IMR-90 (cell line): ENCODE data around the gene BSDC1. TPM values are rescaled to one million over a fixed set of nuclear protein-coding genes. Genes with fewer than 3 reads are reported as not detected.

Experiments used
- ATAC-seq: fragments of 200-7000 bp; cut with Tn5 transposase; 2 replicates; pipeline ENCODE4 v1.9.1; 2020; ENCODE audit warnings: low read depth, mild to moderate bottlenecking, moderate library complexity
- BruUV-seq: library from RNA; stranded (reverse); fragments of 400-500 nt; replicated peaks from 2 replicates; lab custom pipeline; 2021; lab: Mats Ljungman, UMichigan
- CTCF ChIA-PET: fragments of 300-600 bp; formaldehyde crosslinking; extraction: SDS; loops from one replicate; lab custom pipeline; 2021; ENCODE audit warnings: antibody characterized with exemption; lab: Yijun Ruan, JAX
- POLR2A ChIA-PET: fragments of 300-600 bp; sonication (Branson Sonifier 250); formaldehyde crosslinking; loops from one replicate; lab custom pipeline; 2022; ENCODE audit warnings: antibody characterized with exemption; ENCODE audit not compliant: unreplicated experiment; lab: Charles Lee
- DNase-seq: peaks from one replicate; pipeline ENCODE4 v3.0.0; 2013
- H2AFZ ChIP-seq: replicated peaks from 2 replicates; pipeline ENCODE3; 2013; ENCODE audit warnings: low read length, mild to moderate bottlenecking; ENCODE audit not compliant: poor library complexity
- H2AK5ac ChIP-seq: 2 replicates; pipeline ENCODE4 v1.6.1; 2013; ENCODE audit warnings: low read depth, low read length, inconsistent platforms
- H2AK9ac ChIP-seq: replicated peaks from 2 replicates; pipeline ENCODE3; 2013; ENCODE audit warnings: mild to moderate bottlenecking, low read depth, low read length, moderate library complexity; ENCODE audit not compliant: poor library complexity
- H2BK120ac ChIP-seq: 2 replicates; pipeline ENCODE4 v1.6.1; 2013; ENCODE audit warnings: low read depth, low read length, inconsistent platforms
- H2BK15ac ChIP-seq: 3 replicates; pipeline ENCODE4 v1.6.1; 2013; ENCODE audit warnings: low read depth, low read length, inconsistent platforms
- H2BK20ac ChIP-seq: 2 replicates; pipeline ENCODE4 v1.6.1; 2013; ENCODE audit warnings: low read depth, mild to moderate bottlenecking, inconsistent platforms, low read length, moderate library complexity
- H2BK5ac ChIP-seq: 2 replicates; pipeline ENCODE4 v1.6.1; 2013; ENCODE audit warnings: mild to moderate bottlenecking, low read depth, low read length, inconsistent platforms; ENCODE audit not compliant: poor library complexity, severe bottlenecking
- H3K14ac ChIP-seq: replicated peaks from 2 replicates; pipeline ENCODE4 v1.6.1; 2013; ENCODE audit warnings: low read depth, low read length, inconsistent platforms
- H3K18ac ChIP-seq: 2 replicates; pipeline ENCODE4 v1.6.1; 2013; ENCODE audit warnings: low read depth, low read length, control low read depth
- H3K23ac ChIP-seq: 2 replicates; pipeline ENCODE4 v1.6.1; 2013; ENCODE audit warnings: low read depth, low read length, inconsistent platforms
- H3K27ac ChIP-seq: 2 replicates; pipeline ENCODE4 v1.5.1; 2013; ENCODE audit warnings: mild to moderate bottlenecking, control low read depth, low read length; ENCODE audit not compliant: insufficient read depth
- H3K27me3 ChIP-seq: 2 replicates; pipeline ENCODE4 v1.6.1; 2013; ENCODE audit warnings: low read length; ENCODE audit not compliant: control insufficient read depth, insufficient read depth
- H3K36me3 ChIP-seq: 2 replicates; pipeline ENCODE4 v1.6.1; 2013; ENCODE audit warnings: low read length, mixed read lengths; ENCODE audit not compliant: control insufficient read depth, insufficient read depth
- H3K4ac ChIP-seq: 2 replicates; pipeline ENCODE4 v1.6.1; 2013; ENCODE audit warnings: low read depth, low read length, inconsistent platforms
- H3K4me1 ChIP-seq: 2 replicates; pipeline ENCODE4 v1.6.1; 2013; ENCODE audit warnings: low read length, mixed read lengths; ENCODE audit not compliant: control insufficient read depth, insufficient read depth
- H3K4me2 ChIP-seq: 2 replicates; pipeline ENCODE4 v1.6.1; 2013; ENCODE audit warnings: low read depth, mild to moderate bottlenecking, control low read depth, low read length, moderate library complexity
- H3K4me3 ChIP-seq: 2 replicates; pipeline ENCODE4 v1.5.1; 2013; ENCODE audit warnings: low read depth, mild to moderate bottlenecking, control low read depth, low read length, moderate library complexity; ENCODE audit not compliant: insufficient read depth
- H3K56ac ChIP-seq: 2 replicates; pipeline ENCODE4 v1.6.1; 2013; ENCODE audit warnings: low read length, inconsistent platforms; ENCODE audit not compliant: insufficient read depth; ENCODE audit errors: extremely low read depth
- H3K79me1 ChIP-seq, 2 experiments: 2 replicates each; pipeline ENCODE4 v1.6.1; 2013; ENCODE audit warnings: low read length in 2 of 2, inconsistent platforms in 1 of 2, low read depth in 1 of 2
- H3K9ac ChIP-seq: 2 replicates; pipeline ENCODE4 v1.6.1; 2013; ENCODE audit warnings: low read depth, low read length, control low read depth
- H3K9me1 ChIP-seq: 2 replicates; pipeline ENCODE4 v1.6.1; 2013; ENCODE audit warnings: low read length, inconsistent platforms; ENCODE audit not compliant: insufficient read depth
- H3K9me3 ChIP-seq: 2 replicates; pipeline ENCODE4 v1.6.1; 2013; ENCODE audit warnings: low read length; ENCODE audit not compliant: control insufficient read depth, insufficient read depth
- H4K20me1 ChIP-seq: 2 replicates; pipeline ENCODE4 v1.6.1; 2013; ENCODE audit warnings: low read length, inconsistent platforms; ENCODE audit not compliant: insufficient read depth
- H4K5ac ChIP-seq: 2 replicates; pipeline ENCODE4 v1.6.1; 2013; ENCODE audit warnings: mild to moderate bottlenecking, low read depth, low read length, control low read depth
- H4K8ac ChIP-seq, 2 experiments: 2 replicates each; pipeline ENCODE4 v1.6.1; 2013; ENCODE audit warnings: low read depth in 2 of 2, low read length in 2 of 2, control low read depth in 1 of 2, inconsistent platforms in 1 of 2
- H4K91ac ChIP-seq: 2 replicates; pipeline ENCODE4 v1.6.1; 2013; ENCODE audit warnings: low read depth, low read length, inconsistent platforms; ENCODE audit not compliant: insufficient read depth
- FOS ChIP-seq: fragments of 150-350 bp; IDR thresholded peaks from 2 replicates; pipeline ENCODE4 v1.6.1; 2016; ENCODE audit warnings: low read depth, low read length
- POLR2A ChIP-seq: IDR thresholded peaks from 2 replicates; pipeline ENCODE4 v1.6.1; 2012; ENCODE audit warnings: mild to moderate bottlenecking, low read depth, low read length
- WGBS, 2 experiments: methylation state at CpG; one replicate each; pipeline versions ENCODE4 v1.1.5 to v1.1.7; 2013; ENCODE audit warnings: missing lambda C conversion rate in 2 of 2; ENCODE audit not compliant: insufficient read length in 1 of 2; ENCODE audit errors: extremely low coverage in 2 of 2; 5-methylcytosine and 5-hydroxymethylcytosine counted together
- dilution Hi-C: fragments of 300-500 bp; cut with HindIII; formaldehyde crosslinking; loops from one replicate; pipeline ENCODE4 v1.14.3; 2018; ENCODE audit warnings: low sequenced_read_pairs; ENCODE audit not compliant: unreplicated experiment
- in situ Hi-C: fragments of 300-500 bp; cut with MboI; formaldehyde crosslinking; loops from 3 replicates; pipeline ENCODE4 v1.14.3; 2019; ENCODE audit warnings: low sequenced_read_pairs, inconsistent platforms, mixed read lengths
- intact Hi-C: fragments of 100-400 bp; cut with micrococcal nuclease; formaldehyde crosslinking; loops from 2 replicates; pipeline ENCODE4 v1.10.0; 2022
- polyA plus RNA-seq, 3 experiments: library from polyadenylated mRNA; depleted of rRNA; stranded (reverse); fragments of >200 nt; gene quantifications; 2 replicates each; pipeline ENCODE4 v1.2.3, GENCODE V29; 2012; ENCODE audit warnings: low replicate concordance in 1 of 3
- total RNA-seq: library from RNA; depleted of rRNA; stranded (reverse); fragments of >200 nt; gene quantifications from 2 replicates; pipeline ENCODE4 v1.2.3, GENCODE V29; 2012

Gene BSDC1
- total and polyA plus RNA-seq, 2 of the 4 experiments (the other 2 are of a cell fraction): 56.8 to 60.4 TPM

DNA sequence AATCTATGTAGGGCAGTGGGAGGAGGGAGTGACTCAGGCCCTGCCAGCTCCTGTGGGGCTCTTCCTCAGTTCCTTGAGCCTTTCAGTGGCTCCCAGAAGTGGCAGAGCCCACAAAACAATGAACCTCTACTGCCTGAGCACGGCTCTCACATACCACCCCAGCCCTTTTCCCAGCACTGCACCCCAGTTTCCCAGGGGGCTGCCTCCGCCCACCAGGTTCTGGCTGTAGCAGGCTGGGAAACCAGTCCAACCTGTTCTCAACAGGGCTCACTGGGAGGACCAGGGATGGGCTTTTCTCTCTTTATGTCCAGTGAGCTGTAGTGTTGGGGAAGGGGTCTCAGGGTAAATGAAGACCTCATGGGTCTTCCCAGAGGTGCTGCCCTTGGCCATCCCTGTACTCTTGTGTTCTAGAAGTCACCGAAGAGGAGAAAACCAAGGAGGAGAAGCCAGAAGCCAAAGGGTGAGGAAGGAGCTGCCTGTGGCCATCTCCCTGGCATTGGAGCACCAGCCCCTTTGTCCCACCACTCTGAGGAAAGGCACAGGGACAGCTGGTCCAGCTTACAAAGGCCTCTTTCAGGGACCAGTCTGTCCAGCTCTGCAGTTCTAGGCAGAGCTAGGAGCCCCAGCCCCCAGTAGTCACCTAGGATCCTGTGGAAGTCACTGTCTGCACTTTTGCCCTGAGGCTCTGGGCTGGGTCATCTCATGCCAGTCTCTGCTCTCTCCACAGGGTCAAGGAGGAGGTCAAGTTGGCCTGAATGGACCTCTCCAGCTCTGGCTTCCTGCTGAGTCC lies 61.8 kb downstream of the BSDC1 start:
- Histone ChIP-seq H3K56ac (no peak overlapping the region), H3K4me1 (peaks cover 6% of the 10 kb centered on the region), H4K20me1 (peaks cover 34% of the 10 kb centered on the region), H4K8ac (no peak overlapping the region), H3K4ac (no peak overlapping the region), H4K5ac (no peak overlapping the region), H2AK5ac (no peak overlapping the region), H3K4me3 (no peak overlapping the region), H2BK15ac (no peak overlapping the region), H3K9me1 (peaks cover 12% of the 10 kb centered on the region; the same call in 1 of the 2 replicates), H2AK9ac (no peak overlapping the region), H3K79me1 (peaks cover 19 to 68% of the 10 kb centered on the region in 2 experiments; a peak in 3 of 4 replicates), H2BK5ac (no peak overlapping the region), H3K27ac (no peak overlapping the region), H3K14ac (no peak overlapping the region), H3K27me3 (no peaks in the 10 kb centered on the region), H2AFZ (no peak overlapping the region), H3K23ac (peak overlapping the region; percentile 8; the same call in 1 of the 2 replicates), H3K4me2 (no peak overlapping the region), H2BK20ac (no peak overlapping the region), H4K91ac (no peak overlapping the region), H3K36me3 (peaks cover 60% of the 10 kb centered on the region), H3K18ac (no peak overlapping the region), H2BK120ac (no peak overlapping the region), H3K9me3 (no peaks in the 10 kb centered on the region), H3K9ac (no peak overlapping the region)
- in situ Hi-C loops (no loop called here), intact Hi-C loops (loop anchor here (5.0 kb wide), 1 partner anchor 90 kb away; no protein-coding TSS in a partner anchor), dilution Hi-C loops (no loop called here)
- DNase-seq (no peak), ATAC-seq (no peak)
- ChIA-PET POLR2A (interaction anchor here (0.6 kb wide), 1 partner anchor 114 kb away, joined by 3 read pairs; no protein-coding TSS in a partner anchor), CTCF (interaction anchor here (0.7 kb wide), 1 partner anchor 45 kb away, joined by 4 read pairs; no protein-coding TSS in a partner anchor)
- TF ChIP-seq POLR2A (peak; percentile 50), FOS (no peak)
- WGBS, 2 experiments: 86% methylated on average over 1 of the region's 3 CpGs; no CpG with 5 or more reads in 1 of the 2 experiments
- no TSS peak for BruUV-seq
